Endodermal cell (in vitro differentiated cells): ENCODE data around the gene AFF1. TPM values are rescaled to one million over a fixed set of nuclear protein-coding genes. Genes with fewer than 3 reads are reported as not detected.

ENCODE experiments used
- DNase-seq: peaks from one replicate; pipeline ENCODE4 v3.0.0-alpha.2; 2017
- H3K27ac ChIP-seq: 2 replicates; pipeline ENCODE4 v1.5.1; 2013; ENCODE audit warnings: mild to moderate bottlenecking, low read depth, low read length, moderate library complexity
- H3K27me3 ChIP-seq: 2 replicates; pipeline ENCODE4 v1.6.1; 2013; ENCODE audit warnings: mild to moderate bottlenecking, low read length, moderate library complexity; ENCODE audit not compliant: insufficient read depth, control insufficient read depth, poor library complexity, severe bottlenecking
- H3K36me3 ChIP-seq: 2 replicates; pipeline ENCODE4 v1.7.0; 2013; ENCODE audit warnings: mild to moderate bottlenecking, low read length, moderate library complexity; ENCODE audit not compliant: control insufficient read depth, insufficient read depth
- H3K4me1 ChIP-seq: one replicate; pipeline ENCODE4 v1.7.0; 2013; ENCODE audit warnings: low read length; ENCODE audit not compliant: control insufficient read depth, insufficient read depth
- H3K4me3 ChIP-seq: 2 replicates; pipeline ENCODE4 v1.5.1; 2013; ENCODE audit warnings: mild to moderate bottlenecking, low read length, moderate library complexity
- H3K9ac ChIP-seq: 2 replicates; pipeline ENCODE4 v1.6.1; 2013; ENCODE audit warnings: mild to moderate bottlenecking, low read length, moderate library complexity; ENCODE audit not compliant: poor library complexity, severe bottlenecking; ENCODE audit errors: extremely low read depth
- H3K9me3 ChIP-seq: 2 replicates; pipeline ENCODE4 v1.6.1; 2013; ENCODE audit warnings: mild to moderate bottlenecking, low read length, moderate library complexity; ENCODE audit not compliant: control insufficient read depth
- H3K27ac Mint-ChIP-seq: 2 replicates; pipeline ENCODE4 v1.8.0; 2020; ENCODE audit warnings: mixed read lengths
- H3K27me3 Mint-ChIP-seq: 2 replicates; pipeline ENCODE4 v1.8.0; 2021; ENCODE audit warnings: mild to moderate bottlenecking, mixed read lengths; ENCODE audit not compliant: insufficient read depth
- H3K36me3 Mint-ChIP-seq: 2 replicates; pipeline ENCODE4 v1.8.0; 2020; ENCODE audit warnings: low read depth, mixed read lengths
- H3K4me1 Mint-ChIP-seq: 2 replicates; pipeline ENCODE4 v1.8.0; 2020; ENCODE audit warnings: mixed read lengths
- H3K4me3 Mint-ChIP-seq: 2 replicates; pipeline ENCODE4 v1.8.0; 2020; ENCODE audit warnings: mild to moderate bottlenecking, moderate library complexity, mixed read lengths
- H3K9me3 Mint-ChIP-seq: 2 replicates; pipeline ENCODE4 v1.8.0; 2020; ENCODE audit warnings: mild to moderate bottlenecking, mixed read lengths
- CTCF ChIP-seq: fragments of 200-600 bp; sonication (generic); conservative IDR thresholded peaks from 2 replicates; pipeline ENCODE4 v1.5.0; 2021; ENCODE audit warnings: antibody characterized with exemption, mild to moderate bottlenecking
- WGBS, 2 experiments: methylation state at CpG; one replicate each; pipeline versions ENCODE4 v1.1.5 to v1.1.7; 2013; ENCODE audit warnings: missing lambda C conversion rate in 2 of 2, mixed read lengths in 1 of 2; ENCODE audit not compliant: insufficient coverage in 1 of 2, insufficient read length in 1 of 2; 5-methylcytosine and 5-hydroxymethylcytosine counted together
- total RNA-seq, 2 donors: library from RNA; stranded (reverse); fragmentation: NEBNext Ultra II Directional in 1 of 2; extraction: Animal tissue kit (Norgen Biotek cat#: 25700) in 1 of 2; gene quantifications; 2 replicates in 1 of 2; 3 replicates in 1 of 2; pipeline ENCODE4 v1.2.1, GENCODE V29; 2021

The AFF1 gene
- total RNA-seq, 2 donors from 2014 or later: 134 to 171 TPM

- no peak for TF ChIP-seq CTCF
- Histone ChIP-seq H3K4me1 (no peaks in the 10 kb centered on the region), H3K36me3 (no peaks in the 10 kb centered on the region), H3K9me3 (no peaks in the 10 kb centered on the region), H3K4me3 (no peak overlapping the region), H3K27ac (no peak overlapping the region), H3K9ac (no peak overlapping the region), H3K27me3 (peaks cover 7% of the 10 kb centered on the region)
- H3K27me3 Mint-ChIP-seq: peaks cover 11% of the 10 kb centered on the region
- H3K4me3 Mint-ChIP-seq: no peak overlapping the region
- peaks cover 8% of the 10 kb centered on the region for H3K4me1 Mint-ChIP-seq
- no peak for DNase-seq
- H3K36me3 Mint-ChIP-seq: no peaks in the 10 kb centered on the region
- no peaks in the 10 kb centered on the region for H3K9me3 Mint-ChIP-seq
- H3K27ac Mint-ChIP-seq: no peak overlapping the region
Observed at GRCh38 chr4:86894455-86894854, 40.4 kb upstream of the AFF1 start.

GRCh38 chr4:86895692-86896488 is 38.9 kb upstream of the AFF1 start:
- H3K9me3 Mint-ChIP-seq: no peaks in the 10 kb centered on the region

GRCh38 chr4:86896596-86896995 is 38.2 kb upstream of the AFF1 start:
- 87 to 93% methylated on average over 4 of the region's 4 CpGs for WGBS, 2 experiments
- H3K27me3 Mint-ChIP-seq: peaks cover 8% of the 10 kb centered on the region
- peaks cover 1% of the 10 kb centered on the region for H3K4me1 Mint-ChIP-seq
- no peak for TF ChIP-seq CTCF
- H3K9ac ChIP-seq: no peak overlapping the region
- no peaks in the 10 kb centered on the region for H3K36me3 ChIP-seq
- H3K27me3 ChIP-seq: peaks cover 7% of the 10 kb centered on the region
- no peak for DNase-seq
- no peak overlapping the region for H3K4me3 ChIP-seq
- H3K4me1 ChIP-seq: no peaks in the 10 kb centered on the region
- no peak overlapping the region for H3K4me3 Mint-ChIP-seq
- no peaks in the 10 kb centered on the region for H3K9me3 Mint-ChIP-seq
- H3K36me3 Mint-ChIP-seq: no peaks in the 10 kb centered on the region
- no peaks in the 10 kb centered on the region for H3K9me3 ChIP-seq
- no peak overlapping the region for H3K27ac ChIP-seq
- no peak overlapping the region for H3K27ac Mint-ChIP-seq

More at GRCh38 chr4:86895692-86896488, 38.9 kb upstream of the AFF1 start:
- peaks cover 8% of the 10 kb centered on the region for H3K27me3 Mint-ChIP-seq
- DNase-seq: no peak
- H3K4me3 Mint-ChIP-seq: no peak overlapping the region
- peaks cover 8% of the 10 kb centered on the region for H3K4me1 Mint-ChIP-seq
- Histone ChIP-seq H3K4me3 (no peak overlapping the region), H3K4me1 (no peaks in the 10 kb centered on the region), H3K36me3 (no peaks in the 10 kb centered on the region), H3K27me3 (peaks cover 7% of the 10 kb centered on the region), H3K27ac (no peak overlapping the region), H3K9ac (no peak overlapping the region), H3K9me3 (no peaks in the 10 kb centered on the region)
- WGBS, 2 experiments: 73 to 77% methylated on average over 3 to 5 of the region's 6 CpGs
- TF ChIP-seq CTCF: peak; percentile 92
- no peak overlapping the region for H3K27ac Mint-ChIP-seq
- no peaks in the 10 kb centered on the region for H3K36me3 Mint-ChIP-seq
